ENCODE results near the gene KRT79.

KRT79 gene

GRCh38 chr12:52832985-52833905 lies 866 bp downstream of the KRT79 start:
- DNase-seq = no peak

DNA sequence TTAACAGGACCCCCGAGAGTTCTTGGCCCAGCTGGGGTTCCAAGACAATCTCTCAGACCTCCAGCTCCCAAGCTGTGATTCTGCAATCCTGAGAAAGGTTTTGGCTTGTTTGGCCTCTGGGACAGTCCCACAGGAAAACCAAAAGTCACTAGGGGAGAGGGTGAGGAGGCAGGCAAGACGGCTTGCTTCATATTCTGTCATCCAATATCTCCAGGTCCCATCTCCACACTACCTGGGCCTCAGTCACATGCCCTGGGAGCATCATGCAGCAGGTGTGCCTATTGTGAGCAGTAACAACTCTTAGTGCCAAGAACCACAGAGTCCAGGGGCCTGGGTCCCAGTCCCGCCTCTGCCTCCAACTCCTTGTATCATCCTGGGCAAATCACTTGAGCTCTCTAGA lies 1.7 kb downstream of the KRT79 start:
- no peak for DNase-seq

- DNase-seq = no peak
Observed at GRCh38 chr12:52831251-52831650, 2.9 kb downstream of the KRT79 start.

DNA sequence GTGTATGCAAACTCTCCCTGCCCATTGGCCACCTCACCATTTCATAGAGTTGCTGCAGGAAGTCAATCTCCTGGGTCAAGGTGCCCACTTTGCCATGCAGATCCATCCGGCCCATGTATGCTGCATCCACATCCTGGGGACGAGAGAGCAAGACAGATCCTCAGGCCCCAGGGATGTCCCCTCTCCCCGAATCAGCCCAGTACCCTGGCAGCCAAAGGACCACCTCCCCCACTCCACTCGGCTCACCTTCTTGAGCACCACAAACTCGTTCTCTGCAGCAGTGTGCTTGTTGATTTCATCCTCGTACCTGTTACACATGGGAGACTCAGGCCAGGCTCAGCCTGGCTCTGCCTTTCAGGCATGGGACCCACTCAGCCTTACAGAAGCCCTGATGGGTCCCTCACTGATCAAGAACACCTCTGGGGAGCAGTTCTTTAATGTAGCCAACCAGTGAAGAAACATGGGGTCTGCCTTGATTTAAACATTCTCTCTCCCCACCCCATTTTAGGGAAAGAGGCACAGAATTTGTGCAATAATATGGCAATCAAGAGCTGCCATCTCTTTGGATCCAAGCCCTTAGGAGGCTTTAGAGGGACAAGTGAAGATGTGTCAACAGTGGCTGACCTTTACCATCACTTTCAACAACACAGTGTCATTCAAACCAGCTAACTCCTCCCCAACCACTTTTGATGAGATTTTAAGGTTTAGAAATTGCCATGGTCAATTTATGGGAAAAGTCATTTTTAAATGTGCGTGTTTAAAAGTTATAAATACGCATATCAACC lies 3.9 kb downstream of the KRT79 start:
- DNase-seq = no peak

- no peak for DNase-seq
Observed at GRCh38 chr12:52828591-52829021, 5.5 kb downstream of the KRT79 start.

DNA sequence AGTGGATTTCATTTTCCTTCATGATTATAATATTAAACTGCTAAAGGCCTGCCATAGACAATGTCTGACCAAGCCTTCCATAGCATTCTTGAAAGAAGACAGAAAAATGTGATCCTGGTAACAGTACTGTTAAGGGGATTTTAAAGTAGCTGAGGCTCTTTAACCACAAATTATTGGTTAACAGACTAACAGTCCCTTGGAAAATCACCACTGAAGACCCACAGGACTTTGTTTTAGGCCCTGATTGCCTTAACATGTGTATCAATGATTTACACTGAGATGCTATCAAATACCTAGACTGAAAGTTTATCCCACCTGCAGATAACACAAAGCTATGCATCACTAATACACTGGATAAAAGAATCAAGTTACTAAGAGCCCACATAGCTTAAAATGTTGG lies 6.0 kb downstream of the KRT79 start:
- DNase-seq = no peak

- no peak for DNase-seq
Observed at GRCh38 chr12:52827499-52828090, 6.5 kb downstream of the KRT79 start.

DNA sequence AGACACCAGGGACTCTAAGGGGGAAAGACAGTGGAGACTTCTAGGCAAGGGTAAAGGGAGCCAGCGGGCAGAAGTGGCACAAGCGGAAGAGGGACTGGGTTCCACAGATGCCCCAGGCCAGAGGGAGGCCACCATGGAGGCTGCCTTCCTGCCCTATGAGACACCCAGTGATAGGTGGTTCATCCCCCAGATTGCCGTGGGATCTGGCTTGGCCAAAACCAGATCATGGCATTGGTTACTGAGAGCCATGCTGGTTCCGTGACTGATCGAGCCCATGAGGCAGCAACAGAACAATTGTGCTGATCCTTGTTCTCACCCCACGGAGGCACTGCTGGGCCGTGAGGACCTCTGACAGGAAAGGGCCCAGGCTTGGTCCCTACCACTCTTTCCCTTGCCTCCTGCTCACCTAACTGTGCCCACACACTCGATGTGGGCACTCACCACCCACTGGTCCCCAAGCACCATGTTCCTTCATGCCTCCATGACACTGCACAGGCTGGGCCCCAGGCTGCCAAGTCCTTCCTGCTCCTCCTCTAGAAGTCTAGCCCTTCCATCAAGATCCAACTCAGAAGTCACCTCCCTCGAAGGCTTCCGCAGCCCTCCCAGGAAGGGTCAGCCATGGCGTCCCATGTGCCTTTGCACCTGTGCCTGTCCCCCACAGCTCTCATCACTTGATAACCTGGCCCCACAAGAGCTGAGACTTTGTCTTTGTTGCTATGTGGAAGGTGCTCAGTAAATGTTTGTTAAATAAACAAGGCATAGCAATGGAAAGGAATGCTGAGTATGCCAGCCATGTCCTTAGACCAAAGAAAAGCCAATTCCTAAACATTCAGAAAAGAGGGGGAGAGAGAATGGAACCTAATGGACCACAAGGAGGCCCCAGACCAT lies 7.3 kb downstream of the KRT79 start:
- DNase-seq = no peak

GRCh38 chr12:52825961-52826360 lies 8.2 kb downstream of the KRT79 start:
- no peak for DNase-seq

- DNase-seq = no peak
Observed at GRCh38 chr12:52824741-52825410, 9.2 kb downstream of the KRT79 start.

DNA sequence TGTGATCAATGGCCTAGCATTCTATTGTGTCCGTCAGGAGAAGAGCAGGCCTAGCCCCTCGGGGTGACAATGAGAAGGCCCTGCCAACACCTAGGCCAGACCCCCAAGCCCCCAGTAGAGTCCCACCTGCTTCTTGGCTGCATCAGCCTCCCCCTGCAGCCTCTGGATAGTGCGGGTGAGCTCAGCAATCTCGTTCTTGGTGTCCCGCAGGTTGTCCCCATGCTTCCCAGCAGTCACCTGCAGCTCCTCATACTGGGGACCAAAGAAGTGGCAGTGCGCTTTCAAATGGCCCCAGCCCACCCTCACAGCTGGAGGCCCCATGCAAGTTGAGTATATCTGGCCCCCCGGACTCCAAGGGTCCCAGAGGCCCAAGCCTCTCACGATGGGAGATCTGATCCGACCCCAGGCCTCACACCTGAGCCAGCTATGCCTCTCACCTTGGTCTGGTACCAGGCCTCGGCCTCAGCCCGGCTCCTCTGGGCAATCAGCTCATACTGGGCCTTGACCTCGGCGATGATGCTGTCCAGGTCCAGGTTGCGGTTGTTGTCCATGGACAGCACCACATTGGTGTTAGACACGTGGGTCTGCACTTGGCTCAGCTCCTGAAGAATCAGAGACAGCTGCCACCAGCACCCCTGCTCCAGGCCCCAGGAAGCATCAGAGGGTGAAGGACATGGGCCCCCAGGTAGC lies 10.2 kb downstream of the KRT79 start:
- no peak for DNase-seq

GRCh38 chr12:52822771-52823510 lies 11.2 kb downstream of the KRT79 start:
- no peak for DNase-seq

DNA sequence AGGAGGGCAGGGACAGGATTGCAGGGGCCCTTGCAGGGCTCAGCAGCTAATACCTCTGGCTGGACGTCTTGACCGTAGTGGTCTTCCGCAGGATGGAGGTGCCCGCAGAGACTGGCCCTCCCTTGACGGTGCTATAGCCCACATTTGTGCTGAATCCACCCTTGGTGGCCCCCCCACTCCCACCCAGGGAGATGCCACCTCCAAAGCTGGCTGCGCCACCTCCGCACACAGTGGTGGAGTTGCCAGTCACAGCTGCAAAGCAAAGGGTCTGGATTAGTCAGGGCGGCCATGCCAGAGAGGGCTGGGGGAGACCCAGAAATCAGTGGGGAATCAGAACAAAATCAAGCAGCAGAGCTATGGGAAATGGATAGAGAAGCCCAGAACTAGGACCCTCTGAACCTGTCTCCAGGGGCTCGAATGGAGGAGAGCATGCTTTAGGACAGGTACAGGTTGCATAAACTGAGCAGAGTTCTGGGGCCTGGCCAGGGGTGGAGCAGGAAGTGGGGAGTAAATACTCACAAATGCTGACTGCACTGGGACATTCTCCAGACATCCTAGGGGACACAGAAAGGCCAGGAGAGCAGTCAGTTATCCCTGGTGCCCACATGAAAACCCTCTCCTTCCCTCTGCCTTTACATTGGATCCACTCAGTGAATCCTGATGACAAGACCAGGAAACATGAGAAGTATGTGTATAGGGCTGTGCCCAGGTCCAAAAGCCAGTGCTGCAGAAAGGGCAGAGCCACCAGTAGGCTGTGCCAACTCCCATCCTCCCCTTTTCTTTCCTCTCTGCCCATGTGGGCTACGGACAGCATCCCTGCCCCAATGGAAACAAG lies 12.1 kb downstream of the KRT79 start:
- no peak for DNase-seq

GRCh38 chr12:52821071-52821730 lies 12.9 kb downstream of the KRT79 start:
- no peak for DNase-seq

- no peak for DNase-seq
Observed at GRCh38 chr12:52820521-52820920, 13.6 kb downstream of the KRT79 start.

DNA sequence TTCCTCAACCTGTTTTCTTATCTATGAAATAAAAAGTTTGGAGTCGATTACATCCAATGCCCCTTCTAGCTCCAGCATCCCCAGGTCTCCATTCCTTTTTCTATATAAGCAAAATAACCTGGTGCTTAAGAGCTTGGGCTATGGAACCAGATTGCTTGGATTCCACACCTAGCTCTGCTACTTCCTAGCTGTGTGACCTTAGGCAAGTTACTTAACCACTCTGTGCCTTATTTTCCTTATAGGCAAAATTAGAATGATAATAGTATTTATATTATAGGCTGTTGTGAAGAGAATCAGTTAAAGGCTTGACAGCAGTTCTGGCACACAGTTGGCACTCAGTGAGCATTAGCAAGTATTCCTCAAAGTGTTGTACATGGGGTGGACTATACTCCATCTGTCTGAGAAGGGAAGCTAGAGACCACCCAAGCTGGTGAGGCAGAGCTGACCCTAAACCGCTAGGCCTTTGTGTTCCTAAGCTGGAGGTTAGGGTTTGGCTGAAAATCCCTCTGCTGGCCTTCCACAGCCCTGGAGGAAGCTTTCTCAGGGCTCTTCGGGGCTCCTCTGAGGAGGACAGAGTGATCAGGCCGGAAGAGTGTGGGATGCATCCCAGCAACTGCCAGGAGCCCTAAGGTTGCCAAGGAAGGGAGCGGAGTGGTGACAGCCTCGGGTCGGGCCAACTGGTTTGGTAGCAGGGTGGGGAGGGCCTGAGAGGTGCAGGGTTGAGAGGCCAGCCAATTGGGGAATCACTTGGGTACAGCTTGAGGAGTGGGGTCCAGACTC lies 14.2 kb downstream of the KRT79 start:
- no peak for DNase-seq

GRCh38 chr12:52818887-52819420 lies 15.2 kb downstream of the KRT79 start:
- DNase-seq = no peak

DNA sequence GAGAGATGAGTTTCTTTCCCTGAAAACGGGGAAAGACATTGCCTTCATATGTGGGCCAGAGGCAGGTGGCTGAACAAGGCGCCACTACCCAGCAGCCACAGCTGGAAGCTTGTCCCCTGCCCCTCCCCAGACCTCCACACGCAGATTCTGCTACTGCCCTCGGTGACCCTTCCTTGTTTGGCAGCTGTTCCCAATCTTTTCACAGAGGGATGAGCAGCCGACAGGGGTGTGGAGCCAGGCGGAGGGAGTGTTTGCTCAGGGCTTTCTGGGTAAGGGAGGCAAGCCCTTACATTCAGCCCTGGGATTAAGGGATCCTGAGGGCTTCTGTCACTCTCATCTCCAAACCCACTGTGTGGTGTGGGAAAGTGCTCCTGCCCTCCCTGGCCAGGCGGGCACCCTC lies 15.7 kb downstream of the KRT79 start:
- DNase-seq = no peak
